Middle frontal gyrus (tissue), 1 donor: Measurements from ENCODE around the gene CPPED1.
"Not testable (repeated sequence)": the region's sequence is repeated elsewhere in the genome, so short reads cannot be mapped to it uniquely, and the experiment has no call there.

Experiments used
- DNase-seq: peaks from one replicate; pipeline ENCODE4 v3.0.0-alpha.2; 2015; ENCODE audit warnings: low spot score; ENCODE audit errors: extremely low spot score

The CPPED1 gene

GRCh38 chr16:12802048-12802447 is 1.6 kb downstream of the CPPED1 start:
- DNase-seq: no peak

- DNase-seq: no peak
Measured at GRCh38 chr16:12801511-12802042, 2.1 kb downstream of the CPPED1 start.

GRCh38 chr16:12800817-12801216 is 2.9 kb downstream of the CPPED1 start:
- no peak for DNase-seq

- not testable (repeated sequence) for DNase-seq
Measured at GRCh38 chr16:12799996-12800395, 3.7 kb downstream of the CPPED1 start.

- no peak for DNase-seq
Measured at GRCh38 chr16:12798846-12799245, 4.8 kb downstream of the CPPED1 start.

GRCh38 chr16:12798171-12798570 is 5.5 kb downstream of the CPPED1 start:
- no peak for DNase-seq

GRCh38 chr16:12796498-12796897 is 7.2 kb downstream of the CPPED1 start:
- no peak for DNase-seq

- DNase-seq: no peak
Measured at GRCh38 chr16:12794486-12795387, 8.9 kb downstream of the CPPED1 start.

GRCh38 chr16:12793865-12794240 is 9.8 kb downstream of the CPPED1 start:
- no peak for DNase-seq

GRCh38 chr16:12793120-12793864 is 10.4 kb downstream of the CPPED1 start:
- DNase-seq: no peak

GRCh38 chr16:12792528-12792927 is 11.2 kb downstream of the CPPED1 start:
- DNase-seq: not testable (repeated sequence)

GRCh38 chr16:12791340-12791739 is 12.3 kb downstream of the CPPED1 start:
- DNase-seq: no peak

GRCh38 chr16:12788758-12789157 is 14.9 kb downstream of the CPPED1 start:
- DNase-seq: no peak

GRCh38 chr16:12786081-12786480 is 17.6 kb downstream of the CPPED1 start:
- no peak for DNase-seq

- DNase-seq: no peak
Measured at GRCh38 chr16:12784076-12784475, 19.6 kb downstream of the CPPED1 start.

GRCh38 chr16:12781777-12782176 is 21.9 kb downstream of the CPPED1 start:
- DNase-seq: no peak

GRCh38 chr16:12780467-12780866 is 23.2 kb downstream of the CPPED1 start:
- no peak for DNase-seq

- DNase-seq: no peak
Measured at GRCh38 chr16:12778726-12779125, 25.0 kb downstream of the CPPED1 start.

- DNase-seq: no peak
Measured at GRCh38 chr16:12775656-12776236, 27.9 kb downstream of the CPPED1 start.

GRCh38 chr16:12773221-12773620 is 30.5 kb downstream of the CPPED1 start:
- no peak for DNase-seq

- no peak for DNase-seq
Measured at GRCh38 chr16:12771341-12771798, 32.3 kb downstream of the CPPED1 start.

- DNase-seq: no peak
Measured at GRCh38 chr16:12769525-12769924, 34.2 kb downstream of the CPPED1 start.
